Ishikawa (cell line): ENCODE measurements around the gene SCAANT1.

Experiments
- CEBPB ChIP-seq: IDR thresholded peaks from 2 replicates; pipeline ENCODE4 v1.6.1; 2012
- CREB1 ChIP-seq: IDR thresholded peaks from 2 replicates; pipeline ENCODE4 v1.6.1; 2012; ENCODE audit warnings: low read depth
- FOXM1 ChIP-seq: IDR thresholded peaks from 2 replicates; pipeline ENCODE4 v1.6.1; 2012; ENCODE audit warnings: low read depth, borderline replicate concordance
- MAX ChIP-seq: IDR thresholded peaks from 2 replicates; pipeline ENCODE4 v1.6.1; 2012
- YY1 ChIP-seq: IDR thresholded peaks from 2 replicates; pipeline ENCODE4 v1.6.1; 2012; ENCODE audit warnings: low read depth

- no peak for TF ChIP-seq FOXM1
- TF ChIP-seq YY1: no peak
- TF ChIP-seq CEBPB: no peak
- no peak for TF ChIP-seq CREB1
- TF ChIP-seq MAX: no peak
Observed at GRCh38 chr3:63959146-63959545, 47.0 kb upstream of the SCAANT1 start.
